Peyer's patch (tissue), 4 donors: ENCODE results near the gene MYO9B. TPM values are rescaled to one million over a fixed set of nuclear protein-coding genes. Genes with fewer than 3 reads are reported as not detected.
"Not testable (repeated sequence)": the region's sequence is repeated elsewhere in the genome, so short reads cannot be mapped to it uniquely, and the experiment has no call there.

ENCODE experiments used
- DNase-seq, 3 donors: peaks; one replicate each; pipeline ENCODE4 v3.0.0-alpha.2; 2017 to 2019
- H3K27ac ChIP-seq, 4 donors: fragments of 200-600 bp; sonication (generic); one replicate each; pipeline ENCODE4 v1.5.1; 2016 to 2019
- H3K27me3 ChIP-seq, 2 donors: fragments of 200-600 bp; sonication (generic); one replicate each; pipeline ENCODE4 v1.5.1; 2019
- H3K36me3 ChIP-seq, 3 donors: fragments of 200-600 bp; sonication (generic); one replicate each; pipeline ENCODE4 v1.5.1; 2016 to 2019
- H3K4me1 ChIP-seq, 4 donors: fragments of 200-600 bp; sonication (generic); one replicate each; pipeline ENCODE4 v1.5.1; 2016 to 2019
- H3K4me3 ChIP-seq, 4 donors: fragments of 200-600 bp; sonication (generic); 1 replicate in 3 of 4; 2 replicates in 1 of 4; pipeline ENCODE4 v1.5.1; 2016 to 2019; ENCODE audit warnings: mild to moderate bottlenecking in 1 of 4
- H3K9me3 ChIP-seq, 4 donors: fragments of 200-600 bp; sonication (generic); one replicate each; pipeline ENCODE4 v1.5.1; 2016 to 2019; ENCODE audit warnings: mild to moderate bottlenecking in 1 of 4
- POLR2A ChIP-seq, 2 donors: fragments of 450-650 bp; IDR thresholded peaks; one replicate each; pipeline ENCODE4 v1.5.1; 2017; ENCODE audit warnings: antibody characterized with exemption in 2 of 2, mild to moderate bottlenecking in 2 of 2, moderate library complexity in 2 of 2
- total RNA-seq, 4 donors: library from RNA; depleted of rRNA; stranded (reverse); fragments of >200 nt; gene quantifications; one replicate each; pipeline ENCODE4 v1.1.0, GENCODE V29; 2016
- TF ChIP-seq, protein P1 (sequence below), 6 experiments: fragments of 450-650 bp in 4 of 6; fragments of 200-600 bp in 2 of 6; sonication (generic) in 1 of 6; IDR thresholded peaks; one replicate each; pipeline ENCODE4 v1.5.1; 2017 to 2019; ENCODE audit warnings: antibody characterized with exemption in 6 of 6, mild to moderate bottlenecking in 3 of 6, moderate library complexity in 1 of 6

MYO9B gene
- total RNA-seq, 4 donors from 2014 or later: 65.3 to 578 (median 143) TPM

DNA sequence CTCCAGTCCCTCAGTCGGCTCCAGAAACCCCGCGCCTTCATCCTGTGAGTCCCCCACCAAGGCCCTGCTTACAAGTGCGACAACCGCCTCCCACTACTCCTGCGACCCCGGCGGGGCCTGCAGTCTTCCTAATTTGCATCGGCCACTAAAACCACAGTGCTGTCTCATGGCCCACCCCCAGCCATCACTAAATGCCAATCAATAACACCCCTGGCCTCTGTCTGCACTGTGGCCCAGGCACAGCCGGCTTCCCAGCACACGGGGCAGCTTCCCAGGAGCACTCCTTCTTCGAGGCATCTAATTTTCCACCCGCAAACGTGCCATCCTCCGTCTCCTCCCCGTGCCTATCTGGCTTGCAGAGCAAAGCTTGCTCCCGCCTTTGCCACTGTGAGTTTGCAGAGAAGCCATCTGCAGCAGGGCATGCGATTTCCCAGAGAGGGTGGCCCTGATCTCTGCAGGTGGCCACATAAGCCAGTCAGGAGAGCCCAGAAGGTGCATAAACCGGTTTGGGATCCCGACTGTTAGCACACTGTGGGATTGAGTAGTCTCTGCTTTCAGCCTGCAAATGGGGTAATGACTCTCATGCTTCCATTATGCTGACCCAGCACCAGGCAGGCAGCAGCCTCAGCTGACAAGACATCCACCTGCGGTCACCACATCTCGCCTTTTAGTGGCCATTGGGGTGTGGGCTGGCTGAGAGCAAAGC, 105.6 kb downstream of the MYO9B start:
- TF ChIP-seq POLR2A (IDR thresholded peaks at IDR 0.05): no peak
- TF ChIP-seq, protein P1, sequence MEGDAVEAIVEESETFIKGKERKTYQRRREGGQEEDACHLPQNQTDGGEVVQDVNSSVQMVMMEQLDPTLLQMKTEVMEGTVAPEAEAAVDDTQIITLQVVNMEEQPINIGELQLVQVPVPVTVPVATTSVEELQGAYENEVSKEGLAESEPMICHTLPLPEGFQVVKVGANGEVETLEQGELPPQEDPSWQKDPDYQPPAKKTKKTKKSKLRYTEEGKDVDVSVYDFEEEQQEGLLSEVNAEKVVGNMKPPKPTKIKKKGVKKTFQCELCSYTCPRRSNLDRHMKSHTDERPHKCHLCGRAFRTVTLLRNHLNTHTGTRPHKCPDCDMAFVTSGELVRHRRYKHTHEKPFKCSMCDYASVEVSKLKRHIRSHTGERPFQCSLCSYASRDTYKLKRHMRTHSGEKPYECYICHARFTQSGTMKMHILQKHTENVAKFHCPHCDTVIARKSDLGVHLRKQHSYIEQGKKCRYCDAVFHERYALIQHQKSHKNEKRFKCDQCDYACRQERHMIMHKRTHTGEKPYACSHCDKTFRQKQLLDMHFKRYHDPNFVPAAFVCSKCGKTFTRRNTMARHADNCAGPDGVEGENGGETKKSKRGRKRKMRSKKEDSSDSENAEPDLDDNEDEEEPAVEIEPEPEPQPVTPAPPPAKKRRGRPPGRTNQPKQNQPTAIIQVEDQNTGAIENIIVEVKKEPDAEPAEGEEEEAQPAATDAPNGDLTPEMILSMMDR (IDR thresholded peaks at IDR 0.05): no peak
- H3K9me3 ChIP-seq: no peaks in the 10 kb centered on the region
- H3K27ac ChIP-seq: peak overlapping the region in 1 of 4 donors; percentile 52
- no peaks in the 10 kb centered on the region for H3K27me3 ChIP-seq
- peaks cover 0 to 5% (median 4%) of the 10 kb centered on the region in 4 donors for H3K4me1 ChIP-seq
- peaks cover 0 to 73% (median 0%) of the 10 kb centered on the region in 3 donors for H3K36me3 ChIP-seq
- H3K4me3 ChIP-seq: no peak overlapping the region
- no peak for DNase-seq

DNA sequence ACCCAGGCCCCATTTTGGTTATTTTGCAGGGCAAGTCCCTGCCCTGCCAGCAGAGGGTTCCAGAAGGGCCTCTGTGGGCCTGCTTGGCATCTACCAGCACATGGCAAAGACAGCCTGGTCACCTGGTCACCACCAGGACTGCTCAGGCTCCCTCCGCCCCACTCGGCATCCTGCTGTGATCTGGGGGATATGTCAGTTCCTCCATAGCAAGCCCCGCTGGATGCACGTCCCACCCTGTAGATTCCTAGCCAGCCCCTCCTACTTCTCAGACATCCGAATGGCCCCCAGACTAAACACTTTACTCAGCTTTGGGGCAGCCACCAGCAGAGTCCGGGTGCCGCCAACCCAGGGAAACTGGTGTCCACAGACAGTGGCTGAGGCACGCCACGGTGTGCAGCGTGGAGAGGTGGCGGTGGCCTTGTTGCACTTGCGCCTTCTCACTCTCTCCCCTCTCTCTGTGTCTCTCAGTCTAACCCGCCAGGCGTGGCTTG, 107.7 kb downstream of the MYO9B start:
- DNase-seq: peak in 1 of 3 donors; percentile 31
- Histone ChIP-seq H3K36me3 (peaks cover 0 to 74% (median 0%) of the 10 kb centered on the region in 3 donors), H3K27ac (peak overlapping the region in 3 of 4 donors; percentile 42 to 81 (median 54))

DNA sequence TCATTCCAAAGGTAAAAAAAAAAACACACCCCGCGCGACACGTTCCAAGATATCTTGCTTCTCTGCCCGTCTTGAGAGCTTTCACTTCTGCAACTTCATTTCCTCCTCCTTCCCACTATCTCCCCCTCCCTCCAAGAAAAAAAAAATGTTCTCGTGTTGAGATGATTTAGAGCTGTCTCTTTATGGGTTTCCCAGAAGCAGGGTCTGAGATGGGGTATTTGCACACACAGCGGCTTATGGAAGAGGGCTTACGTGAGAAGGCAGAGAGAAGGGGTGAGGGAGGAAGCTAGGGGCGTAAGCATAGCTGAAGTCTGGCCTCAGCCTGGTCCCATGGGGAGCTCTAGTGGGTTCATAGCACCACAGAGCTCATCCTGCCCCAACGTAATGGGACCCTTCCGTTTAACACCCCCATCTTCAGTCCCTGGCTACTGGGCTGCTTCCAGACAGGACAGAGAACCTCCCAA, 108.3 kb downstream of the MYO9B start:
- TF ChIP-seq POLR2A (IDR thresholded peaks at IDR 0.05): no peak
- TF ChIP-seq, protein P1 (IDR thresholded peaks at IDR 0.05): no peak
- no peaks in the 10 kb centered on the region for H3K27me3 ChIP-seq
- H3K36me3 ChIP-seq: peaks cover 0 to 76% (median 0%) of the 10 kb centered on the region in 3 donors
- peak overlapping the region in 2 of 4 donors; percentile 6 to 33 for H3K4me3 ChIP-seq
- peak in 1 of 3 donors; percentile 40 for DNase-seq
- H3K4me1 ChIP-seq: peaks cover 0 to 5% (median 4%) of the 10 kb centered on the region in 4 donors
- no peaks in the 10 kb centered on the region for H3K9me3 ChIP-seq
- peak overlapping the region; percentile 42 to 81 (median 54) for H3K27ac ChIP-seq

More for the DNA sequence above, 107.7 kb downstream of the MYO9B start:
- Histone ChIP-seq H3K4me1 (peaks cover 0 to 5% (median 4%) of the 10 kb centered on the region in 4 donors), H3K9me3 (no peaks in the 10 kb centered on the region), H3K4me3 (peak overlapping the region in 1 of 4 donors; percentile 33), H3K27me3 (no peaks in the 10 kb centered on the region)
- TF ChIP-seq POLR2A (IDR thresholded peaks at IDR 0.05): no peak
- TF ChIP-seq, protein P1 (IDR thresholded peaks at IDR 0.05): no peak

DNA sequence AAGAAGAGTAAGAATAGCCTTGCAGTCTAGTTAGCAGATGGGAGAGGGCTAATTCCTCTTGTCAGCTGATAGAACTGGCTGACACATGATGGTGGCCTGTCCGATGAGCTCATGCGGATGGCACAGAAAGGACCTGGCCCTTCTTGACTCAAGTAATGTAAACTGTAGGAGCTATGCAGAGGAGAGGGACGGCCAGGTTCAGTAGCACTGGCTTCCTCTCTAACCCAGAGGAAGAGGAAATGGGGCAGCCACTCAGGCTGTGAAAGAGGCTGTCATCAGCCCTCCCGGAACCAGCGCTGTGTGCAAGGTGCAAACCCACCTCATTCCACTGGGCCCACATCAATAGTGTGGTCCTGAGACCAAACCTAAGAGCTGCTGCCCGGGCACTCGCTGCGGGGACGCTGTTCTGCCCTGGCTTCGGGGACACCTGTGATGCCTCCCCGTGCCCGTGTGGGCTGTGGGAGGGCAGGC, 108.8 kb downstream of the MYO9B start:
- H3K4me1 ChIP-seq: peaks cover 0 to 5% (median 4%) of the 10 kb centered on the region in 4 donors
- peak overlapping the region in 1 of 4 donors; percentile 33 for H3K4me3 ChIP-seq
- H3K27ac ChIP-seq: peak overlapping the region; percentile 31 to 81 (median 54)
- no peaks in the 10 kb centered on the region for H3K27me3 ChIP-seq
- peaks cover 0 to 76% (median 0%) of the 10 kb centered on the region in 3 donors for H3K36me3 ChIP-seq
- H3K9me3 ChIP-seq: no peaks in the 10 kb centered on the region
- TF ChIP-seq, protein P1 (IDR thresholded peaks at IDR 0.05): no peak
- TF ChIP-seq POLR2A (IDR thresholded peaks at IDR 0.05): no peak
- DNase-seq: peak in 2 of 3 donors; percentile 74 to 75

DNA sequence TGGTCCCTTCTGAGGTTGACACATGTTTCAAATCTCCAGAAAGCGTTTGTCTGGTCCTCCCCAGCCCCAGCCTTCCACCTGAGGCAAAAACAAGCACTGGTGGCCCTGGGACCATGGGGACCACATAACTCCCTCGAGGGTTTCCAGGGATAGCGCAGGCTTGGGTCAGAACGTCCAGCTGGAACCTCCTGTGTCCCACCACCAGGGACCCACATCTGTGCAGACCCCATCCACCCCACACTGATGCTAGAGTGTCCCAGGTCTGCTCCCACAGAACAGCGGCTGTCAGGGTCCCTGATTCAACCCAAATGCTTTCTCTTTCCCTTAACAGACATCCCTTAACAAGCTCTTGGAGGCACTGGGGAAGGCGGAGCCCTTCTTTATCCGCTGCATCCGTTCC, 110.0 kb downstream of the MYO9B start:
- H3K9me3 ChIP-seq: no peaks in the 10 kb centered on the region
- H3K4me3 ChIP-seq: no peak overlapping the region
- no peak for DNase-seq
- H3K36me3 ChIP-seq: peaks cover 0 to 83% (median 0%) of the 10 kb centered on the region in 3 donors
- peaks cover 0 to 5% (median 4%) of the 10 kb centered on the region in 4 donors for H3K4me1 ChIP-seq
- no peak overlapping the region for H3K27ac ChIP-seq
- H3K27me3 ChIP-seq: no peaks in the 10 kb centered on the region
- TF ChIP-seq, protein P1 (IDR thresholded peaks at IDR 0.05): no peak
- no peak for TF ChIP-seq POLR2A (IDR thresholded peaks at IDR 0.05)

DNA sequence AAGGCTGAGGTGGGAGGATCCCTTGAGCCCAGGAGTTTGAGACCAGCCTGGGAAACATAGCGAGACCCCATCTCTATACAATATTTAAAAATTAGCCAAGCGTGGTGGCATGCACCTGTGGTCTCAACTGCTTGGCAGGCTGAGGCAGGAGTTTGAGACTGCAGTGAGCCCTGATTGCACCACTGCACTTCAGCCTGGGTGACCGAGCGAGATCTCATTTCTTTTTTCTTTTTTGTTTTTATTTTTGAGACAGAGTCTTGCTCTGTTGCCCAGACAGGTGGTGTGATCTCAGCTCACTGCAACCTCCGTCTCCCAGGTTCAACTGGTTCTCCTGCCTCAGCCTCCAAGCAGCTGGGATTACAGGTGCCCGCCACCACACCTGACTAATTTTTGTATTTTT, 116.2 kb downstream of the MYO9B start:
- H3K27me3 ChIP-seq, H3K4me3 ChIP-seq, DNase-seq, H3K27ac ChIP-seq, H3K4me1 ChIP-seq, H3K9me3 ChIP-seq: not testable (repeated sequence)
- peaks cover 0 to 96% (median 3%) of the 10 kb centered on the region in 3 donors for H3K36me3 ChIP-seq
